ENCODE measurements around the gene DNHD1. TPM values are rescaled to one million over a fixed set of nuclear protein-coding genes. Genes with fewer than 3 reads are reported as not detected.
A peak's percentile ranks its signal among the peaks of the same experiment; 100 is the strongest.

DNHD1 gene
- total RNA-seq, 1 donor from 2014 or later: 17.2 TPM

DNA sequence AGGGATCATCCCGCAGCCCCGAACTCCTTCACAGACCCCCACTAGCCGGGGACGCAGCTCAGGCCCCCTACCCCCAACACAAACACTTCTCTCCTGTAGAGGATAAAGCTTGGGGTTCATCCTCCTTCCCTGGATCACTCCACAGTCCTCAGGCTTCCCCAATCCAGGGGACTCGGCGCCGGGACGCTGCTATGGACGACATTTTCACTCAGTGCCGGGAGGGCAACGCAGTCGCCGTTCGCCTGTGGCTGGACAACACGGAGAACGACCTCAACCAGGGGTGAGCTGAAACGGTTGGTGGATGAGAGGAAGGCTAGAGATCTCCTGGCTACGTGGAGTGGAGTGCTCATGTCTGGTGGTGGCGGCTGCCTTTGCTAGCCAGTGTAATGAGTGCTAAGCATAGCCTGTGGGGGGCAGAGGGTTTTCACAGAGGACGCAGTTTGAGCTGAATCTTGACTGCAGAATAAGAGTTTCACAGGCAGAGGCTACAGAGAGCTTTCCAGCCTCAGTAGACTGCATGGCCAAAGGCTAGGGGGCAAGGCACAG lies 107.1 kb downstream of the DNHD1 start:
- peak in 1 of 2 donors; percentile 91 for DNase-seq (ENCODE audit: extremely low spot score in 2 of 2)
- peaks cover 61% of the 10 kb centered on the region for H3K4me1 ChIP-seq

DNA sequence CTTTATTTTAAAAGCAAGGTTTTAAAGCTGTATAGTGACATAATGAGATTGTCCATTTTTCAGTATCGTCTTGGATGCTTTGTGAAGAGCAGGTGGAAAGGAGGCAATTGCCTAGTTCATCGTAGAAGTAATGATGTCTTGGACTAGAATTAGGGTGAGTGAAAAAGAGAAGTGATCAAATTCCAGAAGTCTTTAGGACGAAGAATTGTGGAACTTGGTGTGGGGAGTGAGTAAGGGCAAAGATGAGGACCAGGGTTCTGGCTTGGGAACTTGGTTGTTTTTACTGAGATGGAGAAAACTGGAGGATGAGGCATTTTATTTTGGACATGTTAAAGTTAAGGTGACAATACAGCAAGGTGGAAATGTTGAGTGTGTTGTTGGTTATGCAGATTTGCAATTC lies 107.7 kb downstream of the DNHD1 start:
- TF ChIP-seq POLR2A (IDR thresholded peaks at IDR 0.05) (no peak), POLR2AphosphoS5 (IDR thresholded peaks at IDR 0.05; ENCODE audit: insufficient read depth in 1 of 2, low read depth in 1 of 2) (no peak), CTCF (IDR thresholded peaks at IDR 0.05) (no peak)
- H3K4me3 ChIP-seq: peak overlapping the region; percentile 62 to 85
- intact Hi-C loops (cut with DNase I): loop anchor here (5.0 to 10.0 kb wide), 2 partner anchors 50 to 78 kb away; partner anchors contain the start of genes DCHS1 and MRPL17
- peaks cover 0 to 38% of the 10 kb centered on the region in 2 donors for H3K36me3 ChIP-seq
- H3K27ac ChIP-seq: peak overlapping the region; percentile 87
- H3K9me3 ChIP-seq: no peaks in the 10 kb centered on the region
- no peaks in the 10 kb centered on the region for H3K27me3 ChIP-seq
- DNase-seq (ENCODE audit: extremely low spot score in 2 of 2): peak in 1 of 2 donors; percentile 16
- peaks cover 61% of the 10 kb centered on the region for H3K4me1 ChIP-seq

More for the DNA sequence above, 107.1 kb downstream of the DNHD1 start:
- TF ChIP-seq POLR2A (IDR thresholded peaks at IDR 0.05): no peak
- TF ChIP-seq POLR2AphosphoS5 (IDR thresholded peaks at IDR 0.05; ENCODE audit: insufficient read depth in 1 of 2, low read depth in 1 of 2): peak in 1 of 2 donors; percentile 66
- peak in 1 of 3 experiments; percentile 7 for TF ChIP-seq CTCF (IDR thresholded peaks at IDR 0.05)
- Histone ChIP-seq H3K9me3 (no peaks in the 10 kb centered on the region), H3K27me3 (no peaks in the 10 kb centered on the region), H3K27ac (peak overlapping the region; percentile 87), H3K4me3 (peak overlapping the region; percentile 62 to 85), H3K36me3 (peaks cover 0 to 38% of the 10 kb centered on the region in 2 donors)
- intact Hi-C loops (cut with DNase I): loop anchor here (5.0 to 10.0 kb wide), 2 partner anchors 51 to 78 kb away; partner anchors contain the start of genes DCHS1 and MRPL17

- Histone ChIP-seq H3K27me3 (no peaks in the 10 kb centered on the region), H3K9me3 (no peaks in the 10 kb centered on the region), H3K4me3 (peak overlapping the region; percentile 31 to 35), H3K36me3 (peaks cover 0 to 32% of the 10 kb centered on the region in 2 donors), H3K27ac (peak overlapping the region; percentile 87), H3K4me1 (peaks cover 62% of the 10 kb centered on the region)
- TF ChIP-seq CTCF (IDR thresholded peaks at IDR 0.05) (no peak), POLR2A (IDR thresholded peaks at IDR 0.05) (peak in 1 of 2 donors; percentile 78), POLR2AphosphoS5 (IDR thresholded peaks at IDR 0.05; ENCODE audit: insufficient read depth in 1 of 2, low read depth in 1 of 2) (peak; percentile 94 to 95)
- peak in 1 of 2 donors; percentile 95 for DNase-seq (ENCODE audit: extremely low spot score in 2 of 2)
- intact Hi-C loops (cut with DNase I): loop anchor here (10.0 kb wide), 1 partner anchor 48 kb away; the partner anchor contains the start of gene DCHS1
Observed at GRCh38 chr11:6606471-6607189, 109.5 kb downstream of the DNHD1 start.

DNA sequence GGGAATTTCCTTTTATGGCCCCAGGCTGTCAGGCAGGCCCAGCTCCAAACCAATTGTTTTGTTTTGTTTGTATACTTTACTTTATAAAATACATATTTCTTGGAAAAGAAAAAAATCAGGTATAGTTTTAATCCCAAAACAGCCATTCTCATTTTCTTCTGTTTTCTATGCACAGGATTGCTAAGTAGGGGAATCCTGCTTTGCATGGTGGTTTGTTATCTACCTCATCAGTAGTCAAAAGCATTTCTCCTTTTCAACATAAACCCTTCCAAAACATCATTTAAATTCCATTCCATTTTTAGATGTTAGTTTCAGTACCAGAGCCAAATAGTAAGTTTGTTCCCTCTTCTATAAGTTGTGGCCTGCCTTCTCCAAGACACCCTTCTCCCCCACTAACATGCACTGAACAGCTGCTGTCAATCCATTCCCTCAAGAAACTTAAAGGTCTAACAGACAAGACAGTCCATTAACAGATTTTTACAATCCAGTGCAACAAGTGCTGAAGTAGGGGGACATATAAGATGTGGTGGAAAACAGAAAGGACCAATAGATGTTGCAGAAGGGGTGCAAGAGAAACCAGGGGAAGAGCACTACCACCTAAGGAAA lies 110.2 kb downstream of the DNHD1 start:
- Histone ChIP-seq H3K4me3 (peak overlapping the region in 1 of 2 donors; percentile 31), H3K36me3 (peaks cover 0 to 32% of the 10 kb centered on the region in 2 donors), H3K27ac (peak overlapping the region; percentile 87), H3K27me3 (no peaks in the 10 kb centered on the region), H3K9me3 (no peaks in the 10 kb centered on the region), H3K4me1 (peaks cover 56% of the 10 kb centered on the region)
- intact Hi-C loops (cut with DNase I): loop anchor here (10.0 kb wide), 1 partner anchor 48 kb away; the partner anchor contains the start of gene DCHS1
- DNase-seq (ENCODE audit: extremely low spot score in 2 of 2): peak in 1 of 2 donors; percentile 16
- TF ChIP-seq CTCF (IDR thresholded peaks at IDR 0.05) (no peak), POLR2A (IDR thresholded peaks at IDR 0.05) (no peak), POLR2AphosphoS5 (IDR thresholded peaks at IDR 0.05; ENCODE audit: insufficient read depth in 1 of 2, low read depth in 1 of 2) (no peak)

Data from vagina (tissue), 2 donors.